Pancreas (tissue), 10 donors: ENCODE results near the gene TMPRSS4. TPM values are rescaled to one million over a fixed set of nuclear protein-coding genes. Genes with fewer than 3 reads are reported as not detected.
"Not testable (repeated sequence)": the region's sequence is repeated elsewhere in the genome, so short reads cannot be mapped to it uniquely, and the experiment has no call there.

ENCODE experiments used
- ATAC-seq, 4 donors: fragments of 200-7000 bp; cut with Tn5 transposase; one replicate each; pipeline versions ENCODE4 v1.8.0 to v1.9.1; 2020; ENCODE audit warnings: mild to moderate bottlenecking in 4 of 4, moderate library complexity in 4 of 4
- DNase-seq, 6 donors: peaks; one replicate each; pipeline ENCODE4 v3.0.0-alpha.2; 2020
- FAIRE-seq: peaks from 2 replicates; lab custom pipeline; 2012; peaks lifted over from hg19 to GRCh38; lab: Jason Lieb, UNC
- H3K27ac ChIP-seq, 4 donors: fragments of 200-600 bp; sonication (generic); 1 replicate in 3 of 4; 2 replicates in 1 of 4; pipeline versions ENCODE4 v1.5.0 to v1.8.0; 2020
- H3K27me3 ChIP-seq, 4 donors: fragments of 200-600 bp; one replicate each; pipeline ENCODE4 v1.8.0; 2021
- H3K36me3 ChIP-seq, 3 donors: fragments of 200-600 bp; sonication (generic) in 1 of 3; one replicate each; pipeline versions ENCODE4 v1.5.0 to v1.8.0; 2020 to 2021
- H3K4me1 ChIP-seq, 3 donors: fragments of 200-600 bp; one replicate each; pipeline ENCODE4 v1.8.0; 2021
- H3K4me3 ChIP-seq, 4 donors: fragments of 200-600 bp; sonication (generic) in 2 of 4; one replicate each; pipeline versions ENCODE4 v1.5.0 to v1.8.0; 2020 to 2021
- H3K9me3 ChIP-seq, 4 donors: fragments of 200-600 bp; one replicate each; pipeline ENCODE4 v1.8.0; 2021
- WGBS, 2 donors: extraction: QIAGEN DNeasy Blood & Tissue Kit; methylation state at CpG; one replicate each; pipeline ENCODE4 v1.1.7; 2013; 5-methylcytosine and 5-hydroxymethylcytosine counted together
- intact Hi-C, 3 donors: fragments of 100-400 bp; cut with DNase I; formaldehyde crosslinking; loops; one replicate each; pipeline versions ENCODE4 v1.11.1 to v1.14.2; 2022
- polyA plus RNA-seq, 2 donors: library from polyadenylated mRNA; stranded (reverse); fragments of 200-250 nt; gene quantifications; one replicate each; pipeline ENCODE4 v1.2.3, GENCODE V29; 2013
- total RNA-seq, 6 donors: library from RNA; stranded (reverse); fragmentation: NEBNext Ultra II Directional in 4 of 6; extraction: Animal tissue kit (Norgen Biotek cat#: 25700) in 4 of 6; gene quantifications; one replicate each; pipeline versions ENCODE4 v1.2.1 to v1.2.4, GENCODE V29; 2021 to 2023
- TF ChIP-seq, protein P1 (sequence below), 4 donors: fragments of 200-600 bp; sonication (generic) in 3 of 4; IDR thresholded peaks; one replicate each; pipeline versions ENCODE4 v1.5.0 to v1.8.0; 2021; ENCODE audit warnings: antibody characterized with exemption in 4 of 4
- donor health status: healthy with polysubstance abuse.
- donor health status: DM: no; HTN: no; CAD: no; lungs with moderate emphysema.
- donor health status: DM: no; HTN: no; CAD: no.
- donor health status: control.
- donor health status: control.
- donor health status: Bipolar disorder and iron deficiency.
- donor health status: DM: yes; HTN: yes; CAD: no.
- donor health status: DM: no; HTN: no; CAD: no.
- donor health status: DM: no; HTN: no; CAD: no.
- donor health status: DM: yes; HTN: yes; CAD: no.

TMPRSS4 gene
- total and polyA plus RNA-seq, 8 donors, result 0.15 to 2.2 (median 0.41) TPM; not detected in 3

- TF ChIP-seq, protein P1, sequence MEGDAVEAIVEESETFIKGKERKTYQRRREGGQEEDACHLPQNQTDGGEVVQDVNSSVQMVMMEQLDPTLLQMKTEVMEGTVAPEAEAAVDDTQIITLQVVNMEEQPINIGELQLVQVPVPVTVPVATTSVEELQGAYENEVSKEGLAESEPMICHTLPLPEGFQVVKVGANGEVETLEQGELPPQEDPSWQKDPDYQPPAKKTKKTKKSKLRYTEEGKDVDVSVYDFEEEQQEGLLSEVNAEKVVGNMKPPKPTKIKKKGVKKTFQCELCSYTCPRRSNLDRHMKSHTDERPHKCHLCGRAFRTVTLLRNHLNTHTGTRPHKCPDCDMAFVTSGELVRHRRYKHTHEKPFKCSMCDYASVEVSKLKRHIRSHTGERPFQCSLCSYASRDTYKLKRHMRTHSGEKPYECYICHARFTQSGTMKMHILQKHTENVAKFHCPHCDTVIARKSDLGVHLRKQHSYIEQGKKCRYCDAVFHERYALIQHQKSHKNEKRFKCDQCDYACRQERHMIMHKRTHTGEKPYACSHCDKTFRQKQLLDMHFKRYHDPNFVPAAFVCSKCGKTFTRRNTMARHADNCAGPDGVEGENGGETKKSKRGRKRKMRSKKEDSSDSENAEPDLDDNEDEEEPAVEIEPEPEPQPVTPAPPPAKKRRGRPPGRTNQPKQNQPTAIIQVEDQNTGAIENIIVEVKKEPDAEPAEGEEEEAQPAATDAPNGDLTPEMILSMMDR (IDR thresholded peaks at IDR 0.05), result no peak
- Histone ChIP-seq H3K36me3 (no peaks in the 10 kb centered on the region), H3K4me3 (no peak overlapping the region), H3K4me1 (no peaks in the 10 kb centered on the region), H3K9me3 (no peaks in the 10 kb centered on the region), H3K27me3 (no peaks in the 10 kb centered on the region), H3K27ac (no peak overlapping the region)
- DNase-seq, result peak in 1 of 6 donors; percentile 53
- 75 to 81% methylated on average over 11 of the region's 11 CpGs for WGBS, 2 donors
- peak in 1 of 4 donors; percentile 21 for ATAC-seq
- no peak for FAIRE-seq
- intact Hi-C loops, result loop anchor here in 2 of 3 donors (5.0 to 10.0 kb wide), 3 partner anchors 105 to 252 kb away; no protein-coding TSS in a partner anchor
These were observed 17.5 kb upstream of the TMPRSS4 start for GRCh38 chr11:118059246-118059940.

DNA sequence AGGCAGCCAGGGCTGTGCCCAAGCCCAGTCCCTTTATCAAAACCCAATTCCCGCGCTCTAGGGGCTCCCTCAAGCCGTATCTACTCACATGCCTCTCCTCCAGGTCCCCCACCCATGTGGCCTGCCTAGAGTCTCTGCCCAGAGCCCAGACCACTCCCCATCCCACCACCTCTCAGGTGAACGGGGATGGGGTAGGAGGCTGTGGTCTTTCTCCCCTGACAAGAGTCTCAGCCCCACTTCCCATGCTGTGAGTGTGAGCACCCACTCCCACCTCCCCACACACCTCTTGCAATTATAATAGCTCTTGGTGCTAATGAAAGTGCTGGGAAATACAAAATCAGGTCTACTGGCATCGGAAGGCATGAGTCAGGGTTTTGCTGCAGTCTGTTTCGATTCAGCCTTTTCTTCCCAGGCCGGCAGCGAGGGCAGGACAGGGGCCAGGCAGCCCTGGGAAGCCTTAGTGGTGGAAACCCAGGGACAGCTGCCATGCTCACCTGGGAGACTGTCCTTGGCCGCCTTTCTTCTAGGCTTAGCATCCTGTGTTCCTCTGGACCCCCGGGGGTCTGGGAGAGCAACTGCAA is 16.7 kb upstream of the TMPRSS4 start:
- H3K4me3 ChIP-seq, result no peak overlapping the region
- peak; percentile 36 to 83 (median 50) for ATAC-seq
- no peaks in the 10 kb centered on the region for H3K36me3 ChIP-seq
- intact Hi-C loops, result no loop called here
- FAIRE-seq, result no peak
- H3K27ac ChIP-seq, result no peak overlapping the region
- DNase-seq, result peak in 3 of 6 donors; percentile 29 to 52 (median 48)
- WGBS, 2 donors, result 66 to 71% methylated on average over 10 of the region's 10 CpGs
- H3K4me1 ChIP-seq, result no peaks in the 10 kb centered on the region
- TF ChIP-seq, protein P1 (IDR thresholded peaks at IDR 0.05), result no peak
- no peaks in the 10 kb centered on the region for H3K27me3 ChIP-seq
- H3K9me3 ChIP-seq, result no peaks in the 10 kb centered on the region

DNA sequence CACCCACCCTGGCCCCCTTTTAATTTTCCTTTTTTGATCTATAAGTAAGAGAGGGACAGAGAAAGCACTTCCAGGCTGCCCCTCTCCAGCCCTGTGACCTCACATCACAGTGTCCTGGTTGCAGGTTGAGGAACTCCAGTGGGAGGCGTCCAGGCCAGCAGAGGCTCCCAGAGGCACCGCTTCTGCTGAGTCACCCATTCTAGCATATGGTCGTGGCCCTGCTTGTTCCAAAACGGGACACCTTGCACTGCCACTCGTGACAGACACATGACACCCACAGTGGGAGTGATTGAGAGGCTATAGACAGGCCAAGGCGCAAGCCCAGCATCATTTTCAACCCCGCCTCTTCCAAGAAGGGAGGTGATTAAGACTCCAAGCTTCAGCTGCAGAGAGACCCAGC is 16.0 kb upstream of the TMPRSS4 start:
- H3K36me3 ChIP-seq, result no peaks in the 10 kb centered on the region
- no peak for FAIRE-seq
- H3K27me3 ChIP-seq, result no peaks in the 10 kb centered on the region
- peak in 2 of 6 donors; percentile 34 to 36 for DNase-seq
- ATAC-seq, result peak in 2 of 4 donors; percentile 22 to 41
- no peaks in the 10 kb centered on the region for H3K9me3 ChIP-seq
- no peak overlapping the region for H3K4me3 ChIP-seq
- WGBS, 2 donors, result 69 to 77% methylated on average over 7 of the region's 7 CpGs
- intact Hi-C loops, result no loop called here
- H3K27ac ChIP-seq, result no peak overlapping the region
- TF ChIP-seq, protein P1 (IDR thresholded peaks at IDR 0.05), result no peak
- H3K4me1 ChIP-seq, result no peaks in the 10 kb centered on the region

DNA sequence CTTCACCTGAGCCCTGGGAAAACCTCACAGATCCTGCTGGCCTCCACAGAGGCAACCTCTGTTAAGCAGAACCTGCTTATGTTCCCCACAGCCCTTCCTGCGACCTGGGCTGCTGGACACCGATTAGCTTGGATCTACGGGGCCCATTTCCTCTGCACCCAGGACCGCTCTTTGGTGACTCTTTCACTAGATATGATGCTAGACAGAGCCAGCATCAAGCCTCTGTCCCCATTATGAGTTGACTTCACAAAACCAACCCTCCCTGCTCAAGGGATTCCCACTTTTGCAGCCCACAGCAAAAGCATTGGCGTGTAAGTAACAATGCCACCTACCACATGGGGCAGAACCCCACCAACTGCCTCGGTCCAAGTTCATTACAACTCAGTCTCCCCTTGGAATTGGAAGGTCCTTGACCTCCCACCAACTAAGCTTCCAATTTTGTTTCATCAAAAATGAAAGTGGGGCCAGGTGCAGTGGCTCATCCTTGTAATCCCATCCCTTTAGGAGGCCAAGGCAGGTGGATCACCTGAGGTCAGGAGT is 15.2 kb upstream of the TMPRSS4 start:
- no peak for FAIRE-seq
- Histone ChIP-seq H3K4me3 (no peak overlapping the region), H3K27me3 (no peaks in the 10 kb centered on the region), H3K4me1 (no peaks in the 10 kb centered on the region), H3K27ac (no peak overlapping the region), H3K9me3 (no peaks in the 10 kb centered on the region), H3K36me3 (no peaks in the 10 kb centered on the region)
- WGBS, 2 donors, result 89 to 92% methylated on average over 6 of the region's 6 CpGs
- intact Hi-C loops, result no loop called here
- no peak for ATAC-seq
- TF ChIP-seq, protein P1 (IDR thresholded peaks at IDR 0.05), result no peak
- DNase-seq, result peak in 1 of 6 donors; percentile 25

DNA sequence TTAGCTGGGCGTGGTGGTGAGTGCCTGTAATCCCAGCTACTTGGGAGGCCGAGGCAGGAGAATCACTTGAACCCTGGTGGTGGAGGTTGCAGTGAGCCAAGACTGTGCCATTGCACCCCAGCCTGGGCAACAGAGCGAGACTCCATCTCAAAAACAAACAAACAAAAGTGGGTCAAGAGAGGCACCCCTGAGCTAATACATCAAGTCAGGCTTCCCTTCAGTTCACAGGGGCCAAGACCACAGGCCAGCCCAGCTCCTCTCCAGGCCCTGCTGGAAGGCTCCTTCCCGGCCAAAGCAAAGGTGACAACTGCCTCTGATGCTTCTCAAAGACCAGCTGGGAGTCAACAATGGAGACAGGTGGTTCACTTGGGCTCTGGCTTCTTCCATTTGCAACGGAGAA is 14.7 kb upstream of the TMPRSS4 start:
- intact Hi-C loops, H3K27ac ChIP-seq, H3K36me3 ChIP-seq, H3K27me3 ChIP-seq, ATAC-seq, H3K4me3 ChIP-seq, H3K9me3 ChIP-seq, FAIRE-seq, H3K4me1 ChIP-seq: not testable (repeated sequence)
- WGBS, 2 donors, result 91 to 99% methylated on average over 5 of the region's 5 CpGs
- peak in 1 of 6 donors; percentile 19 for DNase-seq

DNA sequence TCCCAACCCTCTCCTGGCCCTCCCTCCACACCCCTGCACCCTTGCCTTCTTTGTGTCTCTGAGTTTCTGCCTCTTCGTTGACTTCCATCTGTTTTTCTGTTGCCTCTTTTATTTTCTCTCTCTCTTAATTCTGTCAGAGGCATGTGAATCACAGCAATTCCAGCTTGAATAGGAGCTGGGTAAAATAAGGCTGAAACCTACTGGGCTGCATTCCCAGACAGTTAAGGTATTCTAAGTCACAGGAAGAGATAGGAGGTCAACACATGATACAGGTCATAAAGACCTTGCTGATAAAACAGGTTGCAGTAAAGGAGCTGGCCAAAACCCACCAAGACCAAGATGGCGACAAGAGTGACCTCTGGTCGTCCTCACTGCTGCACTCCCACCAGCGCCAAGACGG is 14.2 kb upstream of the TMPRSS4 start:
- H3K4me3 ChIP-seq, H3K27me3 ChIP-seq, DNase-seq, H3K27ac ChIP-seq, H3K4me1 ChIP-seq, H3K36me3 ChIP-seq, FAIRE-seq, intact Hi-C loops, H3K9me3 ChIP-seq, ATAC-seq: not testable (repeated sequence)
- 90 to 96% methylated on average over 5 of the region's 5 CpGs for WGBS, 2 donors
